A204.1 (cell line): Measurements from ENCODE around the gene SGO1.
"Not testable (repeated sequence)": the region's sequence is repeated elsewhere in the genome, so short reads cannot be mapped to it uniquely, and the experiment has no call there.

Experiments used
- FAIRE-seq: peaks from 2 replicates; lab custom pipeline; 2012; peaks lifted over from hg19 to GRCh38; lab: Jason Lieb, UNC

The SGO1 gene

DNA sequence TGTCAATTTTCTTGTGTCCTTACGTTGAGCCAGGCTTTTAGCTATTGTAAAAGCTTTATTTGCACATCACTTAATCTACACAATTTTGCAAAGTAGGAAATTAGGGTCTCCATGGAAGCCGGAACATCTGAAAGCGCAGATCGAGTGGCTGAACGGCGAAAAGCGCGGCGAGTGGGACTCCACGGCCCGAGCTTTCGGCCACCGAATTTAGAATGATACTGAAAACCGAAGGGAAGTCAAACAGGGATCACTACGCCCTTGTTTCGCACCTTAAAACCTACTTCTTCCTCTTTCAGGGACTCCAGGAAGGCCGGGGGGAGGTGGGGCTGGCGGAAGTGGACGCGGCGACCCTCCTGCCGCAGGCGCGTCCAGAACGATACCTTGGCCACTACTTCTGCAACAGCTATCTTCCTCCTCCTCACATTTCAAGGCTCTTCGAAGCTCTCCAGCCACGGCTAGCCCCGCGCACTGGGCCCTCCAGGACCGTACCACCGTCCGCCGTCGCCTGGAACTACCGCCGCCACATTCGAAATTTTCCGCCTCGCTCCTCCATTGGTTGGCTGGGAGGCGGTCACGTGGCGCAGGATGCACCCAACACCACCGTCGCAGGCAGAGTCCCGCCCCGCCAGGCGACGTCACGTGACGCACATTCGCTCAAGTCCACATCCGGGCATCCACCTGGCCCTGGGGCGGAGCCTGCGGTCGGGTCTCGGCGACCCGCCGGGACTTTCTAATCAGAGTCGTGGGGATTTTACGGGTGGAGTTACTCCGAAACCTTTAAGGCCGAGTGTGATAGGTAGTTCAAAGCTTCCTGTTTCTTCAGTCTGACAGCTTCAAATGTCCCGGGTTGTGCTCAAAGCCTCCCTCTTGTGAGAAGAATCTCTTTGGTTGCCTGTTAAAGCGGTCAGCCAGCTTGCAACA, at the start of gene SGO1:
Gene SGO1, minus strand, starts transcription at position 528 of the 921 bp plus-strand sequence. CDS start 2,179 bp downstream, outside the sequence.
- FAIRE-seq: peak; percentile 84

DNA sequence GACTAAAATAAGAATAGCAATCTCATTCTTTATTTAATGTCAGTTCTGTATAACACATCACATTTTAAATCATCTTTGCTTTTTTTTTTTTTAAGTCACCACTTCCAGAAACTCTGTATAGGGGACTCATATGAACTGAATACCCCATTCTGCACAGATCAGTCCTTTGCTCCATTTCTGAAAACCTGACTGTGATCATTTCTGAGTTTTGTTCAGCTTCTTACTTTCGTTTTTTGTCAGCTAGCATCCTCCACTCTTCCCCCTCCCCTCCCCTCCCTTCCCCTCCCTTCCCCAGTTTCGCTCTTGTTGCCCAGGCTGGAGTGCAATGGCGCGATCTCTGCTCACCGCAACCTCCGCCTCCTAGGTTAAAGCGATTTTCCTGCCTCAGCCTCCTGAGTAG, 49.8 kb upstream of the SGO1 start:
- no peak for FAIRE-seq

DNA sequence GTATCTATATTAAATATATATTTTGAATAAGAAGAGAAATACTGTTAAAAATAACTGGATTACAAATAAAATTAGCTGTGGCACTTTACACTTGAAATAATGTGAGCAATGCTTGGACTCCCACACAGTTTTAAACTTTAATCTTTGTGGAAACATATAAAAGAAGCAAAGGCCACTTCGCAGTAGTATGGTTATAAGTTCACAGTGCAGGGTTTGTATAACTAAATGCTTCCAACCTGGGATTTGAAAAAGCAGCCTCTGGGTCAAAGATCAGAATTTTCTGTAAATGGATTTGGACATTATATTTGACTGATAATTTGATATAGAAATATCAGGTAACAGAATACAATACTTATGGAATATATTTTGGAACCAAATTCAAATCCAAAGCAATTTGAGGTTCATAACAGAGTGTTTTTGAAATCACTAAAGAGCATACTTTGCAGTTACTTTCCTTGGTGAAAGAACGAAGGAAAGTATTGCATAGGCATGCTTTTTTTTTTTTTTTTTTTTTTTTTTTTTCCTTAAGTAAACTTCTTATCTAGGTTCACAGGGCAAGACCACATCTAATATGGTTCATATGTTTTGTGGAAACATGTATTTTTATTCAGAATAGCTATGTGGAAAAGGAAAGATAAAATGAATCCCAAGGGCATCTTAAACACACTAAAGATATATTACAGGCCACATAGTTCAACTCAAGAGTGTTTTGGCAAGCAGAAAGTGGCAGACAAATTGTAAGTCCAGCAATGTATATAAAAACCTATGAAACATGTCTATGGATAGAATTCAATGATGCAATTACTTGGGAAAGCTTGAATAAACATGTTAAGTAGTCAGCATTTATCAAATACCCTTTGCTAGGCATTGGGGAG, 47.1 kb upstream of the SGO1 start:
- FAIRE-seq: no peak

- FAIRE-seq: no peak
These were observed 44.9 kb upstream of the SGO1 start for GRCh38 chr3:20230954-20231353.

- FAIRE-seq: peak; percentile 6
These were observed 39.8 kb upstream of the SGO1 start for GRCh38 chr3:20225769-20226168.

DNA sequence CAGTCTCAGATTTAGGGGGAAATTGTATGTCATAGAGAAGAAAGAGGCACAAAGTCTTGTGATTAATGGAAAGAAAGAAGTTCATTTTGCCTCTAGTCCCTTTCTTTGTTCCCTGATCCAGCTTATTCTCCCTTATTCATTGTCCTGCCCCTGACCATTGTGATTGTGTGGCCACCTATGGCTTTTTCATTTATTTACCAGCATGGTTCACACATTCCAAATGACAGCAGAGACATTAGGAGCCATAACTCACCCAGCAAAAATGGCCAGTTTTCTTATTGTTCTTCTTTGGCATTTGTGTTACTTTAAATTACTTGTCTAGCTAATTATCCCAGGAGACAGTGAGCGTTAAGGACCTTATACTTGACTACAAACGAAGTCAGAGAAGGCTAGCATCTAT, 36.3 kb upstream of the SGO1 start:
- FAIRE-seq: no peak

DNA sequence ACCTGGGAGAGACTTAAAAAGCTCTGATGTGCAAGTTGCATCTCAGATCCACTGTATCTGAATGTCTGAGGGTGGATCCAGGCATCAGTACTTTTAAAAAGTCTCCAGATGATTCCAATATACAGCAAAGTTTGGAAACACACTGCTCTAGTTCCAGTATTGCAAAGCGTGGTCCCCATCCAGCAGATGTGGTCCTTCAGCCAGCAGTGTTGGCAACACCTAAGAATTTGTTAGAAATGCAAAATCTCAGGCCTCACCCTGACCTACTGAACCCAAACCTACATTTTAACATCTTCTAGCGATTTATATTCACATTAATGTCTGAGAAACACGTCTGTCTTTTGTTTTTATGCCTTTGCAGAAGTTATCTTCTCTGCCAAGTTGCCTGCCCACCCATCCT, 32.2 kb upstream of the SGO1 start:
- FAIRE-seq: no peak

- no peak for FAIRE-seq
These were observed 29.6 kb upstream of the SGO1 start for GRCh38 chr3:20215636-20216035.

GRCh38 chr3:20213491-20213890, 27.5 kb upstream of the SGO1 start:
- not testable (repeated sequence) for FAIRE-seq

GRCh38 chr3:20207945-20208344, 21.9 kb upstream of the SGO1 start:
- FAIRE-seq: not testable (repeated sequence)

- FAIRE-seq: not testable (repeated sequence)
These were observed 19.9 kb upstream of the SGO1 start for GRCh38 chr3:20205898-20206297.

GRCh38 chr3:20201143-20201542, 15.1 kb upstream of the SGO1 start:
- FAIRE-seq: no peak

DNA sequence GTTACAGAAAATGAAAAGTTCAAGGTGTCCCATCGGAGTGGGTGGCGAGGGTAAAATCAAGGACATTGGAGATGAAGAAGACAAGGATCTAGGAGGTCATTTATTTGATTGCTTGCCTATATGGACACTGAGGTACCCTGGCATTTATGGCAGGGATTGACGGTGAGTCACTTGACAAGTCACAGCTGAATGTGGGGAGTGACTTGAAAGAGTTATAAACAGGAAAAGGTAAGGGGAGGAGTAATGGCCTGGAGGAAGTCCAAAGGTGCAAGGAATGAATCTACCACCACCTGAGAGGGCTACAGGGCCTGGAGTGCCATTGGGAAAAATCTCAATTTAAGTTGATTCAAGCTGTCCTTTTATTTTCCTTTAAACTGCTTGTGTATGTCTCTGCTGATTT, 11.8 kb upstream of the SGO1 start:
- no peak for FAIRE-seq

- FAIRE-seq: no peak
These were observed 8.9 kb upstream of the SGO1 start for GRCh38 chr3:20194793-20195460.

DNA sequence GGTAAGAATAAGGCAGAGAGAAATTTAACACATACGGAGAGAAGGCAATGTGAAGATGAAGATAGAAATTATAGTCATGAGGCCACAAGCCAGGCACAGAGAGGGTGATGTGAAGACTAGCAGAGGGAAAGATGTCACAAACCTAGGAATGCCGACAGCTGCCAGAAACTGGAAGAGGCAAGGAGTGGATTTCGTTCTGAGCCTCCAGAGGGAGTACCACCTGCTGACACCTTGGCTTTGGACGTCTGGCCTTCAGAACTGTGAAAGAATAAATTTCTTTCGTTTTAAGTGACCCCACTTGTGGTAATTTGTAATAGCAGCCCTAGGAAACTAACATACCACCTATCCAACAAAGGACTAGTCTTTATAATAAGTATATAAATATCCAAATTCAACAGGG, 5.0 kb upstream of the SGO1 start:
- FAIRE-seq: no peak

GRCh38 chr3:20186600-20187004, 596 bp upstream of the SGO1 start:
- no peak for FAIRE-seq

DNA sequence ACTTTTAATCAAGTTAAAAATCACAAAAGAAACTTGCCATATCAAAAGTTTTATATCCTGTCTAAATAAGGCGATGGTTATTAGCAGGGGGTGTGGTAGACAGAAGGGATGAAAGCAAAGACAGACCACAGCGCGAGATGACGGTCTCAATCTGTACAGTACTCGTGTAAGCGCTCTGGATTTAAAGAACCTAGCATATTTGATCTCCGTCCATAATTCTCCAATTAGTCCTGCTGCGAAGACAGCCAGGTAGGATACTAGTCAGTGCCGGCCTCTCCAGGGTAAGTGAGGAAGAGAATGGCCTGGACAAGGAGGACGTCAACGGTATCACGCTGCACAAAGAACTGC, 701 bp downstream of the SGO1 start:
- no peak for FAIRE-seq

DNA sequence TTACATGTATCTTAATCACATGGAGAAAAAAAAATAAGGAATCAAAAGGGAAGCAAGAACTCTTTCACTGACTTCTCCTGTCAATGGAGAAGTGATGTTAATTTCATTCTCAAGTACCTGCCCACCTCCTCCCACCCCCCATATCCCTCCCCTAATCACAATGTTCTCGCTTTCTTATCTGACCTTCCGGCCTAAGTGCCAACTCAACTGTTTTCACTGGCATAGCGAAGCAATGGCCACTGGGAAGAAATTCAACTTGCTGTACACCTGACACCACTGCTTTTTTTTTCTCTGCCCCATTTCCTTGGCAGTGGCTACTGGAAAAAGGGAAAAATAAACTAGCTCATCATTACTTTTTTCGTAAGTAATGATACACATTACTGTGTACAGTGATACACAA, 3.8 kb downstream of the SGO1 start:
- no peak for FAIRE-seq

DNA sequence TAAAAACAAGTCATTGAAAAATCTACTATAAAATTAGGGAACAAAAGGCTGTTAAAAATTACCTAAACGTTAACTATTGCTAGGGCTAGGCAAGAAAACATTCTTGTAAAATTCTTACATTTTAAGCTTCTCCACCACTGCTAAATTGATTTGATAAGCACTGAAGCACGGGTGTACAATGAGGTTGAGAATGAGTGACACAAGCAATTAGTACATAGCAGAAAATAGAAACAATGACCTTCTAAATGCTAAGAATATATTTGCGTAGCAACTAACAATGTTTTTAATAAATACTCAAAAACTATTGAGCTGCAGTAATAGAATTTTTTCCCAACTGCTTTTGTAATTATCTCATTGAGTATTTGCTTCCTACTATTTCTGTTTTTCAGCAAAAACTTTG, 4.7 kb downstream of the SGO1 start:
- FAIRE-seq: no peak

DNA sequence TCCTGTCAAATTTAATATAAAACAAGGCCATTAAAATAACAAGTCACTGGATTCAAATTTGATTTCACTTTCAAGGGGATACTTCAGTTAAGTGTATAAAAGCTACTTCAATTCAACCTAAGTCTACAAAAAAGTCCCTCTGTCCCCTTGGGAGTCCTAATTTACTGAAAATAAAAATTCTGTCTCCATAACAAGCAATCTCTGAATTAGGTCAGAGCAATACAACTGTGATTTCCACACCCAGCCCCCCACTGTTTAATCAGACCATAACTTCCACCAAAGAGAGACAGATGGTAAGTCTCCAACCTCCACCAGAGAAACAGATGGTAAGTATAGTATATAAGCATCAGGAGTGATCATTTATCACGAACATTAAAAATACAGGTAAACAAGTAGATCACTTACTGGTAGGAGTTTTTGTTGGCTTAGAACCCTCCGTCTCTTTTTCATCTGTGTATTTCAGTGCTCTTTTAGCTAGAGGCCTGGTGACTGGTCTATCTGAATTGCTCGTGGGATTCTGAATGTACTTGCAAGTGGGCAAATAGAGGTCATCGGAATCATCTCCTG, 12.1 kb downstream of the SGO1 start:
- no peak for FAIRE-seq

GRCh38 chr3:20161714-20162113, 24.3 kb downstream of the SGO1 start:
- FAIRE-seq: no peak

- FAIRE-seq: no peak
These were observed 25.8 kb downstream of the SGO1 start for GRCh38 chr3:20160230-20160629.
